K562 (cell line): ENCODE results near the gene UBXN1. TPM values are rescaled to one million over a fixed set of nuclear protein-coding genes. Genes with fewer than 3 reads are reported as not detected.
"Not testable (repeated sequence)": the region's sequence is repeated elsewhere in the genome, so short reads cannot be mapped to it uniquely, and the experiment has no call there.

Source experiments
- ATAC-seq: fragments of 200-7000 bp; cut with Tn5 transposase; 3 replicates; pipeline ENCODE4 v1.9.1; 2020; ENCODE audit warnings: moderate library complexity
- BruUV-seq: library from RNA; stranded (reverse); fragments of 400-500 nt; replicated peaks from 2 replicates; lab custom pipeline; 2021; lab: Mats Ljungman, UMichigan
- CTCF ChIA-PET: fragments of 300-600 bp; formaldehyde crosslinking; extraction: SDS; loops from one replicate; lab custom pipeline; 2021; ENCODE audit warnings: low intra/inter-chr PET ratio; lab: Yijun Ruan, JAX
- POLR2A ChIA-PET: fragments of 300-600, 350-650 bp; sonication (Branson Sonifier 250); formaldehyde crosslinking; extraction: SDS; loops from one replicate; lab custom pipeline; 2021; ENCODE audit warnings: antibody characterized with exemption, inconsistent platforms; lab: Yijun Ruan, JAX
- DNase-seq, 4 experiments: peaks; one replicate each; pipeline versions ENCODE4 v3.0.0 to v3.0.0-alpha.2; 2011 to 2018; ENCODE audit warnings: low spot score in 3 of 4, mixed read lengths in 3 of 4; ENCODE audit errors: extremely low read depth in 1 of 4
- FAIRE-seq: peaks from 2 replicates; lab custom pipeline; 2011; peaks lifted over from hg19 to GRCh38; lab: Jason Lieb, UNC
- H2AFZ ChIP-seq: 2 replicates; pipeline ENCODE4 v1.6.0; 2011; ENCODE audit warnings: low read depth, low read length, control low read depth, inconsistent platforms
- H3K27ac ChIP-seq: fragments of 200-600 bp; 3 replicates; pipeline ENCODE4 v1.8.0; 2011; ENCODE audit warnings: low read depth, mild to moderate bottlenecking, control low read depth, inconsistent platforms, low read length, moderate library complexity, mixed read lengths; ENCODE audit errors: extremely low read depth
- H3K27me3 ChIP-seq, 2 experiments: fragments of 300-600 bp in 1 of 2; 2 replicates in 1 of 2; 3 replicates in 1 of 2; pipeline versions ENCODE4 v1.6.0 to v1.8.0; 2011; ENCODE audit warnings: inconsistent platforms in 2 of 2, low read length in 2 of 2, mild to moderate bottlenecking in 1 of 2, mixed read lengths in 1 of 2, moderate library complexity in 1 of 2; ENCODE audit not compliant: control insufficient read depth in 2 of 2, insufficient read depth in 2 of 2
- H3K36me3 ChIP-seq: fragments of 300-600 bp; 3 replicates; pipeline ENCODE4 v1.8.0; 2011; ENCODE audit warnings: mild to moderate bottlenecking, low read length, inconsistent platforms; ENCODE audit not compliant: control insufficient read depth, insufficient read depth
- H3K4me1 ChIP-seq, 2 experiments: fragments of 200-600 bp in 1 of 2; replicated peaks in 1 of 2; 2 replicates in 1 of 2; 3 replicates in 1 of 2; pipeline versions ENCODE4 v1.5.1 to v1.8.0; 2011; ENCODE audit warnings: inconsistent platforms in 2 of 2, low read length in 2 of 2, mild to moderate bottlenecking in 1 of 2, mixed read lengths in 1 of 2, moderate library complexity in 1 of 2; ENCODE audit not compliant: control insufficient read depth in 2 of 2, insufficient read depth in 2 of 2
- H3K4me2 ChIP-seq: 2 replicates; pipeline ENCODE4 v1.6.1; 2011; ENCODE audit warnings: low read length, control low read depth, inconsistent platforms, mixed read lengths; ENCODE audit not compliant: insufficient read depth
- H3K4me3 ChIP-seq: fragments of 200-600 bp; sonication (generic), shearing (Covaris generic); 2 replicates; pipeline ENCODE4 v1.5.1; 2016; ENCODE audit warnings: control low read depth, inconsistent platforms
- H3K79me2 ChIP-seq: fragments of 200-600 bp; 3 replicates; pipeline ENCODE4 v1.8.0; 2011; ENCODE audit warnings: low read length, inconsistent platforms; ENCODE audit not compliant: control insufficient read depth, insufficient read depth
- H3K9ac ChIP-seq, 2 experiments: 2 replicates each; pipeline versions ENCODE4 v1.6.0 to v1.6.1; 2011; ENCODE audit warnings: low read depth in 2 of 2, low read length in 2 of 2, control low read depth in 1 of 2, inconsistent platforms in 1 of 2, mild to moderate bottlenecking in 1 of 2, mixed read lengths in 1 of 2; ENCODE audit not compliant: insufficient read depth in 1 of 2
- H3K9me1 ChIP-seq: one replicate; pipeline ENCODE4 v1.6.0; 2011; ENCODE audit warnings: inconsistent platforms, mild to moderate bottlenecking, low read length, moderate library complexity; ENCODE audit not compliant: control insufficient read depth, insufficient read depth
- H3K9me3 ChIP-seq: replicated peaks from 2 replicates; pipeline ENCODE4 v1.5.1; 2011; ENCODE audit warnings: low read depth, low read length, inconsistent platforms; ENCODE audit not compliant: control insufficient read depth, insufficient read depth
- H4K20me1 ChIP-seq: replicated peaks from 2 replicates; pipeline ENCODE4 v1.6.1; 2011; ENCODE audit warnings: low read length, inconsistent platforms, mixed read lengths; ENCODE audit not compliant: control insufficient read depth, insufficient read depth
- E2F6 ChIP-seq, 2 experiments: IDR thresholded peaks; 2 replicates each; pipeline ENCODE4 v1.6.1; 2011; ENCODE audit warnings: borderline replicate concordance in 1 of 2, control low read depth in 1 of 2, low read depth in 1 of 2, low read length in 1 of 2, mild to moderate bottlenecking in 1 of 2, mixed read lengths in 1 of 2, moderate library complexity in 1 of 2; ENCODE audit not compliant: insufficient read depth in 1 of 2, insufficient read length in 1 of 2, poor library complexity in 1 of 2, severe bottlenecking in 1 of 2; ENCODE audit errors: extremely low read depth in 1 of 2
- FOXA3 ChIP-seq, 2 experiments: fragments of 450-650 bp in 1 of 2; sonication (generic) in 1 of 2; formaldehyde crosslinking; IDR thresholded peaks in 1 of 2; conservative IDR thresholded peaks in 1 of 2; 2 replicates each; pipeline versions ENCODE4 v1.4.0 to v1.8.0; 2020 to 2022; ENCODE audit warnings: mild to moderate bottlenecking in 2 of 2, missing genetic modification reagents in 1 of 2
- FOXP1 ChIP-seq: sonication (generic); formaldehyde crosslinking; IDR thresholded peaks from 2 replicates; pipeline ENCODE4 v1.8.0; 2022; ENCODE audit warnings: mild to moderate bottlenecking, missing genetic modification reagents
- HNRNPK ChIP-seq: fragments of 200-400 bp; formaldehyde crosslinking; IDR thresholded peaks from one replicate; pipeline ENCODE4 v1.6.1; 2018; ENCODE audit warnings: mild to moderate bottlenecking, low read depth, low read length; ENCODE audit not compliant: poor library complexity, severe bottlenecking
- RFX5 ChIP-seq: IDR thresholded peaks from 2 replicates; pipeline ENCODE4 v1.6.1; 2011; ENCODE audit warnings: low read depth, mild to moderate bottlenecking, improper control_type of control experiment, low read length
- TEAD1 ChIP-seq, 2 experiments: fragments of 450-650 bp in 1 of 2; sonication (generic) in 1 of 2; formaldehyde crosslinking; IDR thresholded peaks; 2 replicates each; pipeline versions ENCODE4 v1.4.0 to v1.8.0; 2020 to 2022; ENCODE audit warnings: mild to moderate bottlenecking in 2 of 2, missing genetic modification reagents in 1 of 2
- USF1 ChIP-seq: sonication (generic); formaldehyde crosslinking; IDR thresholded peaks from 2 replicates; pipeline ENCODE4 v1.9.0; 2022; ENCODE audit warnings: mild to moderate bottlenecking, missing genetic modification reagents
- WGBS: fragments of 100-300 bp; shearing (Covaris generic); methylation state at CpG from one replicate; pipeline ENCODE4 v1.1.6; 2016; ENCODE audit warnings: low coverage, mixed read lengths; ENCODE audit not compliant: insufficient coverage; ENCODE audit errors: missing lambda C conversion rate; 5-methylcytosine and 5-hydroxymethylcytosine counted together
- in situ Hi-C: fragments of 300-500 bp; cut with MboI; formaldehyde crosslinking; loops from 4 replicates; pipeline ENCODE4 v1.15.0; 2018; ENCODE audit warnings: inconsistent platforms, mixed read lengths
- intact Hi-C: fragments of 100-400 bp; cut with micrococcal nuclease; formaldehyde crosslinking; loops from 2 replicates; pipeline ENCODE4 v1.14.2; 2022
- polyA plus RNA-seq, 8 experiments: library from polyadenylated mRNA; depleted of rRNA in 4 of 8; stranded (reverse) in 5 of 8; unstranded in 3 of 8; fragments of >200 nt; fragmentation: Nextera tagmentation in 2 of 8; fragmentation: Illumina TruSeq in 1 of 8; extraction: Ambion mirVana in 2 of 8; extraction: Trizol in 1 of 8; gene quantifications; 2 replicates each; pipeline versions ENCODE4 v1.2.1 to v1.2.3, GENCODE V29; 2011 to 2014; ENCODE audit warnings: inconsistent platforms in 1 of 8, missing spikeins in 1 of 8
- total RNA-seq, 7 experiments: library from RNA; depleted of rRNA in 6 of 7; stranded (reverse); fragments of >200 nt in 6 of 7; fragmentation: Illumina TruSeq in 2 of 7; extraction: Trizol in 2 of 7; gene quantifications; 2 replicates each; pipeline versions ENCODE4 v1.2.1 to v1.2.3, GENCODE V29; 2011 to 2021; ENCODE audit warnings: low replicate concordance in 1 of 7

UBXN1 gene
- total and polyA plus RNA-seq, 9 of the 15 experiments (the other 6 are each of a cell fraction or from before 2014, with no cell fraction given): 4.8 to 263 (median 99.7) TPM

GRCh38 chr11:62705880-62706849, 27.3 kb upstream of the UBXN1 start (continued):
- peak; percentile 26 to 43 for TF ChIP-seq E2F6 (IDR thresholded peaks at IDR 0.05; ENCODE audit: borderline replicate concordance in 1 of 2, extremely low read depth in 1 of 2, insufficient read depth in 1 of 2, insufficient read length in 1 of 2, low read depth in 1 of 2, low read length in 1 of 2, poor library complexity in 1 of 2, severe bottlenecking in 1 of 2)

- Histone ChIP-seq H3K9me3 (no peaks in the 10 kb centered on the region), H3K4me3 (peak overlapping the region; percentile 72), H3K27ac (peak overlapping the region; percentile 82), H3K9me1 (peaks cover 2% of the 10 kb centered on the region), H3K79me2 (peaks cover 14% of the 10 kb centered on the region), H3K9ac (peak overlapping the region; percentile 76 to 93), H3K4me2 (peak overlapping the region; percentile 97), H4K20me1 (peaks cover 3% of the 10 kb centered on the region; the same call in 1 of the 2 replicates), H3K4me1 (peaks cover 29 to 42% of the 10 kb centered on the region in 2 experiments), H3K27me3 (no peaks in the 10 kb centered on the region), H3K36me3 (peaks cover 63% of the 10 kb centered on the region), H2AFZ (peak overlapping the region; percentile 87; the same call in 1 of the 2 replicates)
- WGBS: 54% methylated on average over 7 of the region's 7 CpGs
- ChIA-PET CTCF (no interaction called here), POLR2A (interaction anchor here (0.7 to 4.1 kb wide), 15 partner anchors 9 to 150 kb away, joined by 3 to 31 read pairs (median 5); partner anchors contain the start of genes C11orf98, CSKMT, GANAB and HNRNPUL2)
- in situ Hi-C loops: no loop called here
- TF ChIP-seq FOXA3 (CRISPR knock-in tag; conservative IDR thresholded peaks at IDR 0.05 in 1 of 2, IDR thresholded peaks at IDR 0.05 in 1 of 2): 0 out of 4 replicates have a peak, but pooled peaks of 1 of the 2 experiments have one; percentile 49
- TF ChIP-seq TEAD1 (CRISPR knock-in tag; IDR thresholded peaks at IDR 0.05): peak in 1 of 2 experiments; percentile 67; a peak in 1 of 4 replicates
- 0 out of 2 replicates have a peak, but pooled peaks have one; percentile 7 for TF ChIP-seq FOXP1
- TF ChIP-seq HNRNPK: no peak
- TF ChIP-seq USF1: 0 out of 2 replicates have a peak, but pooled peaks have one; percentile 15
- TF ChIP-seq RFX5: no peak
- no TSS peak for BruUV-seq
- intact Hi-C loops: loop anchor here (5.0 kb wide), 1 partner anchor 308 kb away; no protein-coding TSS in a partner anchor
- ATAC-seq (no peak), FAIRE-seq (no peak), DNase-seq (peak in 2 of 4 experiments; percentile 53 to 55)
Observed at GRCh38 chr11:62705413-62705812, 26.5 kb upstream of the UBXN1 start.

GRCh38 chr11:62703921-62704320, 25.0 kb upstream of the UBXN1 start:
- H3K27ac ChIP-seq, H3K9me1 ChIP-seq, in situ Hi-C loops, FAIRE-seq, intact Hi-C loops, H3K4me2 ChIP-seq, DNase-seq, ATAC-seq, H3K27me3 ChIP-seq, H3K9ac ChIP-seq, H3K9me3 ChIP-seq, CTCF ChIA-PET, BruUV-seq, H2AFZ ChIP-seq, H4K20me1 ChIP-seq, H3K4me3 ChIP-seq: not testable (repeated sequence)
- H3K36me3 ChIP-seq: peaks cover 55% of the 10 kb centered on the region
- H3K4me1 ChIP-seq: peaks cover 29 to 35% of the 10 kb centered on the region in 2 experiments
- H3K79me2 ChIP-seq: peaks cover 14% of the 10 kb centered on the region
- 96% methylated on average over 3 of the region's 4 CpGs for WGBS
- POLR2A ChIA-PET: interaction anchor here (0.6 to 1.2 kb wide), 3 partner anchors 15 to 50 kb away, joined by 3 to 4 read pairs (median 3); partner anchors contain the start of genes C11orf98, CSKMT and LRRN4CL
